Gastroesophageal sphincter (tissue), 4 donors: ENCODE measurements around the gene NFATC3. TPM values are rescaled to one million over a fixed set of nuclear protein-coding genes. Genes with fewer than 3 reads are reported as not detected.

Experiments used
- ATAC-seq: fragments of 150-250 bp; one replicate; pipeline ENCODE4 v1.9.1; 2016; ENCODE audit warnings: mild to moderate bottlenecking, moderate library complexity
- H3K27ac ChIP-seq, 4 donors: fragments of 200-600 bp; sonication (generic) in 3 of 4; 1 replicate in 3 of 4; 2 replicates in 1 of 4; pipeline ENCODE4 v1.5.1; 2016 to 2019
- H3K27me3 ChIP-seq: fragments of 200-600 bp; sonication (generic); one replicate; pipeline ENCODE4 v1.5.1; 2019
- H3K36me3 ChIP-seq, 2 donors: fragments of 200-600 bp; sonication (generic); one replicate each; pipeline ENCODE4 v1.5.1; 2019; ENCODE audit warnings: control low read depth in 1 of 2
- H3K4me1 ChIP-seq, 3 donors: fragments of 200-600 bp; sonication (generic); 1 replicate in 2 of 3; 2 replicates in 1 of 3; pipeline ENCODE4 v1.5.1; 2016 to 2019; ENCODE audit warnings: control low read depth in 2 of 3
- H3K4me3 ChIP-seq, 2 donors: fragments of 200-600 bp; sonication (generic); one replicate each; pipeline ENCODE4 v1.5.1; 2019; ENCODE audit warnings: mild to moderate bottlenecking in 1 of 2, moderate library complexity in 1 of 2
- H3K9me3 ChIP-seq, 3 donors: fragments of 200-600 bp; sonication (generic); one replicate each; pipeline ENCODE4 v1.5.1; 2017 to 2019; ENCODE audit warnings: control low read depth in 2 of 3
- CTCF ChIP-seq, 4 experiments: fragments of 200-600 bp in 2 of 4; fragments of 450-650 bp in 2 of 4; sonication (generic) in 1 of 4; IDR thresholded peaks; one replicate each; pipeline ENCODE4 v1.5.1; 2017 to 2019; ENCODE audit warnings: antibody characterized with exemption in 4 of 4, mild to moderate bottlenecking in 2 of 4, moderate library complexity in 2 of 4
- EP300 ChIP-seq: sonication (generic); formaldehyde crosslinking; IDR thresholded peaks from one replicate; pipeline ENCODE4 v1.6.1; 2017; ENCODE audit warnings: antibody characterized with exemption, mild to moderate bottlenecking
- POLR2A ChIP-seq, 2 donors: fragments of 450-650 bp; IDR thresholded peaks; one replicate each; pipeline ENCODE4 v1.6.1; 2017; ENCODE audit warnings: antibody characterized with exemption in 2 of 2, mild to moderate bottlenecking in 2 of 2, moderate library complexity in 1 of 2
- POLR2AphosphoS5 ChIP-seq: sonication (generic); formaldehyde crosslinking; IDR thresholded peaks from one replicate; pipeline ENCODE4 v1.6.1; 2017; ENCODE audit warnings: antibody characterized with exemption
- WGBS, 2 donors: methylation state at CpG; one replicate each; pipeline ENCODE4 v1.1.5; 2018; ENCODE audit warnings: low coverage in 1 of 2; 5-methylcytosine and 5-hydroxymethylcytosine counted together
- total RNA-seq, 4 donors: library from RNA; depleted of rRNA; stranded (reverse); fragments of >200 nt; gene quantifications; one replicate each; pipeline ENCODE4 v1.1.0, GENCODE V29; 2016

NFATC3 gene
- total RNA-seq, 4 donors from 2014 or later, result 42.4 to 50.6 (median 49.3) TPM

- peaks cover 0 to 69% (median 15%) of the 10 kb centered on the region in 3 donors for H3K4me1 ChIP-seq
- WGBS, 2 donors, result 2 to 5% methylated on average over 15 to 17 of the region's 23 CpGs
- ATAC-seq, result peak; percentile 62
- peak overlapping the region; percentile 82 to 98 (median 97) for H3K27ac ChIP-seq
- peak overlapping the region; percentile 66 to 91 for H3K4me3 ChIP-seq
- TF ChIP-seq POLR2A (IDR thresholded peaks at IDR 0.05) (peak; percentile 8 to 41), CTCF (IDR thresholded peaks at IDR 0.05) (no peak), EP300 (no peak), POLR2AphosphoS5 (peak; percentile 40)
- H3K36me3 ChIP-seq, result peaks cover 0 to 9% of the 10 kb centered on the region in 2 donors
- H3K27me3 ChIP-seq, result no peaks in the 10 kb centered on the region
- no peaks in the 10 kb centered on the region for H3K9me3 ChIP-seq
These were observed 180.1 kb downstream of the NFATC3 start for GRCh38 chr16:68265078-68265920.

GRCh38 chr16:68267612-68268405 lies 182.6 kb downstream of the NFATC3 start:
- Histone ChIP-seq H3K4me1 (peaks cover 0 to 86% (median 17%) of the 10 kb centered on the region in 3 donors), H3K36me3 (no peaks in the 10 kb centered on the region), H3K27me3 (no peaks in the 10 kb centered on the region), H3K27ac (no peak overlapping the region), H3K9me3 (no peaks in the 10 kb centered on the region), H3K4me3 (no peak overlapping the region)
- TF ChIP-seq POLR2A (IDR thresholded peaks at IDR 0.05) (no peak), EP300 (no peak), CTCF (IDR thresholded peaks at IDR 0.05) (no peak), POLR2AphosphoS5 (no peak)
- WGBS, 2 donors, result 48 to 57% methylated on average over 4 to 5 of the region's 6 CpGs
- no peak for ATAC-seq

- Histone ChIP-seq H3K9me3 (no peaks in the 10 kb centered on the region), H3K4me3 (no peak overlapping the region), H3K4me1 (peaks cover 0 to 96% (median 14%) of the 10 kb centered on the region in 3 donors), H3K36me3 (peaks cover 0 to 19% of the 10 kb centered on the region in 2 donors), H3K27me3 (no peaks in the 10 kb centered on the region), H3K27ac (no peak overlapping the region)
- TF ChIP-seq POLR2A (IDR thresholded peaks at IDR 0.05) (no peak), POLR2AphosphoS5 (no peak), EP300 (no peak), CTCF (IDR thresholded peaks at IDR 0.05) (no peak)
- no peak for ATAC-seq
- WGBS, 2 donors, result 100% methylated on average over 4 of the region's 4 CpGs; no CpG with 5 or more reads in 1 of the 2 donors
These were observed 184.6 kb downstream of the NFATC3 start for GRCh38 chr16:68269793-68270192.

GRCh38 chr16:68270353-68270752 lies 185.2 kb downstream of the NFATC3 start:
- H3K27ac ChIP-seq, result no peak overlapping the region
- H3K27me3 ChIP-seq, result no peaks in the 10 kb centered on the region
- TF ChIP-seq EP300 (no peak), CTCF (IDR thresholded peaks at IDR 0.05) (no peak), POLR2AphosphoS5 (no peak), POLR2A (IDR thresholded peaks at IDR 0.05) (no peak)
- H3K9me3 ChIP-seq, result no peaks in the 10 kb centered on the region
- WGBS, 2 donors, result 0 to 40% methylated on average over 1 of the region's 1 CpG
- no peak overlapping the region for H3K4me3 ChIP-seq
- ATAC-seq, result no peak
- H3K36me3 ChIP-seq, result peaks cover 0 to 23% of the 10 kb centered on the region in 2 donors
- H3K4me1 ChIP-seq, result peaks cover 0 to 97% (median 14%) of the 10 kb centered on the region in 3 donors
